Astrocyte (in vitro differentiated cells and primary cell): ENCODE results near the gene TBC1D14. TPM values are rescaled to one million over a fixed set of nuclear protein-coding genes. Genes with fewer than 3 reads are reported as not detected.

ENCODE experiments used
- DNase-seq: peaks from one replicate; pipeline ENCODE4 v3.0.0-alpha.2; 2010; ENCODE audit warnings: low read depth
- FAIRE-seq: peaks from 2 replicates; lab custom pipeline; 2011; peaks lifted over from hg19 to GRCh38; lab: Jason Lieb, UNC
- H2AFZ ChIP-seq: 2 replicates; pipeline ENCODE4 v1.6.0; 2012; ENCODE audit warnings: low read depth, low read length, inconsistent platforms
- H3K27ac ChIP-seq: 2 replicates; pipeline ENCODE4 v1.5.1; 2011; ENCODE audit warnings: low read depth, low read length, inconsistent platforms
- H3K27me3 ChIP-seq: 2 replicates; pipeline ENCODE4 v1.6.0; 2011; ENCODE audit warnings: low read length, inconsistent platforms; ENCODE audit not compliant: insufficient read depth
- H3K36me3 ChIP-seq: 2 replicates; pipeline ENCODE4 v1.5.1; 2011; ENCODE audit warnings: low read length, inconsistent platforms; ENCODE audit not compliant: insufficient read depth
- H3K4me1 ChIP-seq: 2 replicates; pipeline ENCODE4 v1.5.1; 2011; ENCODE audit warnings: low read length, inconsistent platforms; ENCODE audit not compliant: insufficient read depth
- H3K4me2 ChIP-seq: 2 replicates; pipeline ENCODE4 v1.6.0; 2012; ENCODE audit warnings: low read length, inconsistent platforms
- H3K4me3 ChIP-seq: 2 replicates; pipeline ENCODE4 v1.5.1; 2011; ENCODE audit warnings: low read depth, mild to moderate bottlenecking, low read length, inconsistent platforms; ENCODE audit not compliant: insufficient read depth
- H3K79me2 ChIP-seq: 2 replicates; pipeline ENCODE4 v1.6.0; 2012; ENCODE audit warnings: mild to moderate bottlenecking, low read length, inconsistent platforms; ENCODE audit not compliant: insufficient read depth
- H3K9ac ChIP-seq: 2 replicates; pipeline ENCODE4 v1.6.0; 2012; ENCODE audit warnings: mild to moderate bottlenecking, low read length, inconsistent platforms
- H3K9me3 ChIP-seq: 2 replicates; pipeline ENCODE4 v1.5.1; 2012; ENCODE audit warnings: low read depth, mild to moderate bottlenecking, low read length, inconsistent platforms; ENCODE audit not compliant: insufficient read depth
- H4K20me1 ChIP-seq: 2 replicates; pipeline ENCODE4 v1.6.0; 2012; ENCODE audit warnings: low read length, inconsistent platforms; ENCODE audit not compliant: insufficient read depth
- H3K27ac Mint-ChIP-seq: one replicate; pipeline ENCODE4 v1.8.0; 2021; ENCODE audit warnings: mild to moderate bottlenecking, mixed read lengths; ENCODE audit not compliant: unreplicated experiment
- H3K27me3 Mint-ChIP-seq: one replicate; pipeline ENCODE4 v1.8.0; 2021; ENCODE audit warnings: low read depth, mixed read lengths; ENCODE audit not compliant: unreplicated experiment
- H3K36me3 Mint-ChIP-seq: one replicate; pipeline ENCODE4 v1.8.0; 2021; ENCODE audit warnings: low read depth, mixed read lengths; ENCODE audit not compliant: unreplicated experiment
- H3K4me1 Mint-ChIP-seq: one replicate; pipeline ENCODE4 v1.8.0; 2021; ENCODE audit warnings: low read depth, mixed read lengths; ENCODE audit not compliant: unreplicated experiment
- H3K4me3 Mint-ChIP-seq: one replicate; pipeline ENCODE4 v1.8.0; 2021; ENCODE audit warnings: mild to moderate bottlenecking, moderate library complexity, mixed read lengths; ENCODE audit not compliant: unreplicated experiment
- H3K9me3 Mint-ChIP-seq: one replicate; pipeline ENCODE4 v1.8.0; 2021; ENCODE audit warnings: mild to moderate bottlenecking, mixed read lengths; ENCODE audit not compliant: unreplicated experiment
- CTCF ChIP-seq: IDR thresholded peaks from 2 replicates; pipeline ENCODE4 v1.5.1; 2011; ENCODE audit warnings: low read depth, mild to moderate bottlenecking, inconsistent platforms, low read length, moderate library complexity; ENCODE audit not compliant: insufficient read depth
- EZH2 ChIP-seq: IDR thresholded peaks from 2 replicates; pipeline ENCODE4 v1.6.1; 2012; ENCODE audit warnings: mild to moderate bottlenecking, low read length, inconsistent platforms; ENCODE audit not compliant: insufficient read depth
- total RNA-seq: library from RNA; stranded (reverse); gene quantifications from 2 replicates; pipeline ENCODE4 v1.2.1, GENCODE V29; 2021

Gene TBC1D14
- total RNA-seq, 1 donor from 2014 or later = 30.4 TPM

- no peaks in the 10 kb centered on the region for H3K36me3 Mint-ChIP-seq
- no peak for TF ChIP-seq CTCF
- TF ChIP-seq EZH2 = no peak
- H3K27ac ChIP-seq = no peak overlapping the region
- H3K4me2 ChIP-seq = no peak overlapping the region
- DNase-seq (no peak), FAIRE-seq (no peak)
- H3K27me3 ChIP-seq = no peaks in the 10 kb centered on the region
- no peaks in the 10 kb centered on the region for H4K20me1 ChIP-seq
- no peaks in the 10 kb centered on the region for H3K36me3 ChIP-seq
- H3K9me3 ChIP-seq = no peaks in the 10 kb centered on the region
- no peaks in the 10 kb centered on the region for H3K79me2 ChIP-seq
- H3K27me3 Mint-ChIP-seq = peaks cover 6% of the 10 kb centered on the region
- H3K4me1 Mint-ChIP-seq = peaks cover 4% of the 10 kb centered on the region
- H3K27ac Mint-ChIP-seq = no peak overlapping the region
- no peak overlapping the region for H3K4me3 ChIP-seq
- no peak overlapping the region for H3K9ac ChIP-seq
- no peaks in the 10 kb centered on the region for H3K4me1 ChIP-seq
- H3K4me3 Mint-ChIP-seq = peak overlapping the region; percentile 72
- no peak overlapping the region for H2AFZ ChIP-seq
- no peaks in the 10 kb centered on the region for H3K9me3 Mint-ChIP-seq
Measured at GRCh38 chr4:6900181-6900812, 9.3 kb upstream of the TBC1D14 start.

GRCh38 chr4:6900956-6901355 lies 8.7 kb upstream of the TBC1D14 start:
- no peak for TF ChIP-seq EZH2
- TF ChIP-seq CTCF = no peak
- Mint-ChIP-seq H3K27me3 (peaks cover 13% of the 10 kb centered on the region), H3K9me3 (no peaks in the 10 kb centered on the region), H3K4me1 (peaks cover under 1% of the 10 kb centered on the region), H3K36me3 (no peaks in the 10 kb centered on the region), H3K27ac (no peak overlapping the region), H3K4me3 (no peak overlapping the region)
- H3K27me3 ChIP-seq = no peaks in the 10 kb centered on the region
- DNase-seq (no peak), FAIRE-seq (no peak)
- no peaks in the 10 kb centered on the region for H3K4me1 ChIP-seq
- H3K4me3 ChIP-seq = no peak overlapping the region
- H3K9ac ChIP-seq = no peak overlapping the region
- no peaks in the 10 kb centered on the region for H3K79me2 ChIP-seq
- no peaks in the 10 kb centered on the region for H4K20me1 ChIP-seq
- H3K9me3 ChIP-seq = no peaks in the 10 kb centered on the region
- no peaks in the 10 kb centered on the region for H3K36me3 ChIP-seq
- H3K4me2 ChIP-seq = no peak overlapping the region
- no peak overlapping the region for H3K27ac ChIP-seq
- H2AFZ ChIP-seq = no peak overlapping the region

GRCh38 chr4:6901669-6902317 lies 7.8 kb upstream of the TBC1D14 start:
- Mint-ChIP-seq H3K36me3 (no peaks in the 10 kb centered on the region), H3K27me3 (peaks cover 20% of the 10 kb centered on the region), H3K27ac (peak overlapping the region; percentile 82), H3K4me1 (no peaks in the 10 kb centered on the region), H3K9me3 (no peaks in the 10 kb centered on the region), H3K4me3 (no peak overlapping the region)
- H2AFZ ChIP-seq = no peak overlapping the region
- H3K27me3 ChIP-seq = no peaks in the 10 kb centered on the region
- TF ChIP-seq EZH2 (no peak), CTCF (no peak)
- no peaks in the 10 kb centered on the region for H3K9me3 ChIP-seq
- FAIRE-seq = no peak
- H4K20me1 ChIP-seq = no peaks in the 10 kb centered on the region
- no peaks in the 10 kb centered on the region for H3K36me3 ChIP-seq
- no peak overlapping the region for H3K4me3 ChIP-seq
- no peak overlapping the region for H3K4me2 ChIP-seq
- H3K4me1 ChIP-seq = no peaks in the 10 kb centered on the region
- no peak for DNase-seq
- no peak overlapping the region for H3K27ac ChIP-seq
- no peak overlapping the region for H3K9ac ChIP-seq
- no peaks in the 10 kb centered on the region for H3K79me2 ChIP-seq
